WTC11 (cell line): ENCODE data around the gene FANCD2.
"Not testable (repeated sequence)": the region's sequence is repeated elsewhere in the genome, so short reads cannot be mapped to it uniquely, and the experiment has no call there.

Experiments used
- TEAD1 ChIP-seq: sonication (generic); formaldehyde crosslinking; IDR thresholded peaks from 2 replicates; pipeline ENCODE4 v1.8.0; 2022; ENCODE audit warnings: mild to moderate bottlenecking, missing genetic modification reagents
- ZNF138 ChIP-seq: sonication (generic); formaldehyde crosslinking; conservative IDR thresholded peaks from 2 replicates; pipeline ENCODE4 v1.8.1; 2022; ENCODE audit warnings: mild to moderate bottlenecking, moderate library complexity, missing genetic modification reagents
- ZNF317 ChIP-seq: sonication (generic); formaldehyde crosslinking; IDR thresholded peaks from 2 replicates; pipeline ENCODE4 v1.8.1; 2023; ENCODE audit warnings: low read depth, mild to moderate bottlenecking, moderate library complexity, missing genetic modification reagents, borderline replicate concordance
- TF ChIP-seq, protein P1 (sequence below): sonication (generic); formaldehyde crosslinking; IDR thresholded peaks from 2 replicates; pipeline ENCODE4 v1.8.0; 2022; ENCODE audit warnings: mild to moderate bottlenecking, missing genetic modification reagents
- TF ChIP-seq, protein P2 (sequence below): fragments of 200-600 bp; IDR thresholded peaks from 2 replicates; pipeline ENCODE4 v1.8.0; 2022; ENCODE audit warnings: antibody characterized with exemption
- TF ChIP-seq, protein P3 (sequence below): sonication (generic); formaldehyde crosslinking; IDR thresholded peaks from 2 replicates; pipeline ENCODE4 v1.8.1; 2023; ENCODE audit warnings: mild to moderate bottlenecking, missing genetic modification reagents, moderate library complexity

DNA sequence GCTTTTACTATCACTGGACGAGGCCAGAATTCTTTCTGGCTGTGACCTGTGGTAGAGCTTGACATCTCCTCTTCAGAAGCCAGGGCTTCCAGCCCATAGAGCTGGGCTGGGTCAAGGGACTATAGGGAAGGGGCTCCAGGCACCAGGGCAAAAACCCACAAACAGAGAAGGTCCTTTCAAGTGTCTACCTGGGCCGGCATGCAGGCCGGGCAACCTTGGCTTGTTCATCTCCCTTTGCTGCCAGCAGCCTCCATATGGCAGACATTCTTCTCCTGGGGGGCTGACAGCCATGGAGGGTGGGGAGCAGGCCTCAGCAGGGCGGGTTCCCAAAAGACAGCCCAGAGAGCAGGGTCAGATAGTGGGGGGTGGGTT is 18.0 kb upstream of the FANCD2 start:
- TF ChIP-seq, protein P1, sequence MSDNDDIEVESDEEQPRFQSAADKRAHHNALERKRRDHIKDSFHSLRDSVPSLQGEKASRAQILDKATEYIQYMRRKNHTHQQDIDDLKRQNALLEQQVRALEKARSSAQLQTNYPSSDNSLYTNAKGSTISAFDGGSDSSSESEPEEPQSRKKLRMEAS: not testable (repeated sequence)
- TF ChIP-seq, protein P2, sequence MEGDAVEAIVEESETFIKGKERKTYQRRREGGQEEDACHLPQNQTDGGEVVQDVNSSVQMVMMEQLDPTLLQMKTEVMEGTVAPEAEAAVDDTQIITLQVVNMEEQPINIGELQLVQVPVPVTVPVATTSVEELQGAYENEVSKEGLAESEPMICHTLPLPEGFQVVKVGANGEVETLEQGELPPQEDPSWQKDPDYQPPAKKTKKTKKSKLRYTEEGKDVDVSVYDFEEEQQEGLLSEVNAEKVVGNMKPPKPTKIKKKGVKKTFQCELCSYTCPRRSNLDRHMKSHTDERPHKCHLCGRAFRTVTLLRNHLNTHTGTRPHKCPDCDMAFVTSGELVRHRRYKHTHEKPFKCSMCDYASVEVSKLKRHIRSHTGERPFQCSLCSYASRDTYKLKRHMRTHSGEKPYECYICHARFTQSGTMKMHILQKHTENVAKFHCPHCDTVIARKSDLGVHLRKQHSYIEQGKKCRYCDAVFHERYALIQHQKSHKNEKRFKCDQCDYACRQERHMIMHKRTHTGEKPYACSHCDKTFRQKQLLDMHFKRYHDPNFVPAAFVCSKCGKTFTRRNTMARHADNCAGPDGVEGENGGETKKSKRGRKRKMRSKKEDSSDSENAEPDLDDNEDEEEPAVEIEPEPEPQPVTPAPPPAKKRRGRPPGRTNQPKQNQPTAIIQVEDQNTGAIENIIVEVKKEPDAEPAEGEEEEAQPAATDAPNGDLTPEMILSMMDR: not testable (repeated sequence)
- TF ChIP-seq ZNF138, ZNF317, TEAD1 (CRISPR knock-in tag): not testable (repeated sequence)
- TF ChIP-seq, protein P3, sequence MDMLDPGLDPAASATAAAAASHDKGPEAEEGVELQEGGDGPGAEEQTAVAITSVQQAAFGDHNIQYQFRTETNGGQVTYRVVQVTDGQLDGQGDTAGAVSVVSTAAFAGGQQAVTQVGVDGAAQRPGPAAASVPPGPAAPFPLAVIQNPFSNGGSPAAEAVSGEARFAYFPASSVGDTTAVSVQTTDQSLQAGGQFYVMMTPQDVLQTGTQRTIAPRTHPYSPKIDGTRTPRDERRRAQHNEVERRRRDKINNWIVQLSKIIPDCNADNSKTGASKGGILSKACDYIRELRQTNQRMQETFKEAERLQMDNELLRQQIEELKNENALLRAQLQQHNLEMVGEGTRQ (CRISPR knock-in tag): not testable (repeated sequence)
